GM18520 (cell line): ENCODE data around the gene RELA.
"Not testable (repeated sequence)": the region's sequence is repeated elsewhere in the genome, so short reads cannot be mapped to it uniquely, and the experiment has no call there.

Source experiments
- ATAC-seq: cut with Tn5 transposase; IDR thresholded peaks from one replicate; pipeline ENCODE4 v1.9.1; 2021; ENCODE audit not compliant: unreplicated experiment

RELA gene

GRCh38 chr11:65662799-65663638 lies at the start of gene RELA:
Gene RELA, minus strand, starts transcription at chr11:65662916. Its CDS starts 84 bp downstream, at chr11:65662832.
- ATAC-seq = peak; percentile 80

DNA sequence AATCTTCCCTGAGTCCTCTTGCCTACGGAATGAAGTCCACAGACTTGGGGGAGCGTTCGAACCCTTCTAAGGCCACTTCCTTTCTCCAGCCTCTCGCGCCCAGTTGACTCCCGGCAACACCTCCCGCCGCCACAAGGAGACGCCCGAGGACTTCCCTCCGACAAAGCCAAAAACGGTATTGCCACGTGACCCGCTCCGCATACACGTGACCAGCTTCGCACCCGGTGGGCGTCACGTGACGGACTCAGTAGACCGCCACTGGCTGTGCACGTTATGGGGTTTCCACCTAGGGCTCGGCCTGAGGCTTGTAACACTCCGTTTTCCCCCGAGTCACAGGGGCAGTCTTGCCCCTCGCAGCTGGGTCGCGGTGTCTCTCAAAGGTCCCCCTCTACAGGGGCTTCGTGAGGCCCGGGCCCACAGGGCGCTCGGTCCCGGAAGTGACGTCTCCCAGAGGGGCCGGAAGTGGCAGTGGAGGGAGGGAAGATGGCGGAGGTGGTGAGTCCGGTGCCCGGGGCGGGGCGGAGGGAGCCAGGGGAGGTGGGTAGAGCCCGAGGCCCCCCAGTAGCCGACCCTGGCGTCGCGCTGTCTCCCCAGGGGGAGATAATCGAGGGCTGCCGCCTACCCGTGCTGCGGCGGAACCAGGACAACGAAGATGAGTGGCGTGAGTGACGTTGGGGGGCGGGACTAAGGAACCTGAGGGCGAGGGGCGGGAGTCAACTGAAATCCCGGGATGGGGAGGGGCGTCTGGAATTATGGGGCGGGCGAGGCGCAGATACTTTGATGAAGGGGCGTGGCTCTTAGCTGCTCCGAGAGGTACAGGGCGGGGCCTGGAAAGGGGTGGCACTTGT lies 49.3 kb upstream of the RELA start, which contains the start of gene KAT5:
TSS of gene KAT5 (plus strand) at position 468 of the 848 bp plus-strand sequence. CDS start at position 484, 16 bp downstream.
- ATAC-seq = peak; percentile 70

DNA sequence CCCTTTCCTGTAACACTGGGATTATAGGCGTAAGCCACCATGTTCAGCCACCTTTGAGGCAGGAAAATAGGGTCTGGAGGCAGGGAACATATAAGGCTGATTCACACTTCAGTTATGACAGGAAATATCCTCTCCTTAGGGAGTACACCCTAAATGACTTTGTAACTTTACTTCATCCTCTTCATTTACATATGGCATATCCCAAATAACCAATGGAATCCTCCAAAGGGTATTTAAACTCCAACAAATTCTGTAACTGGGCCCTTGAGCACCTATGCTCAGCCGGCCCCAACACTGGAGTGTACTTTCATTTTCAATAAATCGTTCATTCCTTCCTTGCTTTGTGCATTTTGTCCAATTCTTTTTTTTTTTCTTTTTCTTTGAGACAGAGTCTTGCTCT lies 47.7 kb upstream of the RELA start:
- ATAC-seq = no peak

GRCh38 chr11:65709661-65710060 lies 46.9 kb upstream of the RELA start:
- ATAC-seq = no peak

GRCh38 chr11:65708451-65708850 lies 45.7 kb upstream of the RELA start:
- no peak for ATAC-seq

GRCh38 chr11:65707002-65707401 lies 44.3 kb upstream of the RELA start:
- not testable (repeated sequence) for ATAC-seq

DNA sequence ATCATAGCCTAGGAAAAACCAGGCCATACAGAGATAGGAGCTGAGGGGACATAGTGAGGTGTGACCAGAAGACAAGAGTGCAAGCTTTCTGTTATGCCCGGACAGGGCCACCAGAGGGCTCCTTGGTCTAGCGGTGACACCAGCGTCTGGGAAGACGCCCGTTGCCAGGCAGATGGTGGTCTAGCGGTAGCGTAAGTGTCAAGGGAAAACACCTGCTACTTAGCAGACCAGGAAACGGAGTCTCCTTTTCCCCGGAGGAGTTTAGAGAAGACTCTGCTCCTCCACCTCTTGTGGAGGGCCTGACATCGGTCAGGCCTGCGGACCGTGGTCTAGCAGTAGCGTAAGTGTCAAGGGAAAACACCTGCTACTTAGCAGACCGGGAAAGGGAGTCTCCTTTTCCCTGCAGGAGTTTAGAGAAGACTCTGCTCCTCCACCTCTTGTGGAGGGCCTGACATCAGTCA lies 43.6 kb upstream of the RELA start:
- ATAC-seq = not testable (repeated sequence)

DNA sequence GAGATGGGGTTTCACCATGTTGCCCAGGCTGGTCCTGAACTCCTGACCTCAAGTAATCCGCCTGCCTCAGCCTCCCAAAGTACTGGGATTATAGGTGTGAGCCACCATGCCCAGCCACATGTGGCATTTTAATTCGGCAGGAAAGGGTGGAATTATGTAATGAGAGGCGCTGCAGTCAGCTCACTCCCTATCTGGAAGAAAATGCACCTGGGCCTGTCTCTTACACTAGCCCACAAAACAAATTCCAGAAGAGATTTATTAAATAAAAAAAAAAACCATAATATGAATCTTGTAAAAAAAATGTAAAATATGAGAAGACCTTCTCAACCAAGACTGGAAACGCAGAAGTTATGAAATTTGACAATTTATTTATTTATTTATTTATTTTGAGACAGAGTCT lies 41.1 kb upstream of the RELA start:
- ATAC-seq = no peak

DNA sequence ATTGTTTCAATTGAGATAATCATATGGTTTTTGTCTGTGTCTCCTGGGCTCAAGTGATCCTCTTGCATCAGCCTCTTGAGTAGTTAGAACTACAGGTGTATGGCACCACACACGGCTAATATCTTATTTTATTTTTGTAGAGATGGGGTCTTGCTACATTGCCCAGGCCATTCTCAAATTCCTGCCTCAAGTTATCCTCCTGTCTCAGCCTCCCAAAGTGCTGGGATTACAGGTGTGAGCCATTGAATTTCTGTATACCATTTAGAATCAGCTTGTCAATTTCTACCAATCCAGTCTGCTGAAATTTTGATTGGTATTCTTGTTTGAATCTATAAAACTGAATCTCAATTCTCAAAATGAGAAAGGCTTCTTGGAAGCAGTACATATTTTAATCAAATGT lies 39.0 kb upstream of the RELA start:
- no peak for ATAC-seq

DNA sequence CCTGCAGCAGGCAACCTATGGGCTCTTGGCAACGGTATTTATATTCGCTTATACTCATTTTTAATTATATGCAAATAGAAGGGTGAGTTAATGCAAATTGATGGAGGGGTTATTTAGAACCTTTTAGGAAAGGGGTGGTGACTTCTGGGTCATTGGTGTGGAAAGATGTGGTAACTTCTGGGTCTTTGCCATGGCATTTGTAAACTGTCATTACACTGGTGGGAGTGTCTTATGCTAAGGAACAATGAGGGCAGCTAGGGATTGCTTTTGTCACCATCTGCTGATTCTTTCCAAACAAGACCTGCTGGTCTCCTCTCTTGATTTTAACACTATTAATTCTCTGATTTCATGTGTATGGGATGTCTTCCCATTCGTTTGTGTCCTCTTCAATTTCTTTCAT lies 37.7 kb upstream of the RELA start:
- ATAC-seq = no peak

- ATAC-seq = no peak
Measured at GRCh38 chr11:65699306-65699705, 36.6 kb upstream of the RELA start.

- no peak for ATAC-seq
Measured at GRCh38 chr11:65698205-65698604, 35.5 kb upstream of the RELA start.

DNA sequence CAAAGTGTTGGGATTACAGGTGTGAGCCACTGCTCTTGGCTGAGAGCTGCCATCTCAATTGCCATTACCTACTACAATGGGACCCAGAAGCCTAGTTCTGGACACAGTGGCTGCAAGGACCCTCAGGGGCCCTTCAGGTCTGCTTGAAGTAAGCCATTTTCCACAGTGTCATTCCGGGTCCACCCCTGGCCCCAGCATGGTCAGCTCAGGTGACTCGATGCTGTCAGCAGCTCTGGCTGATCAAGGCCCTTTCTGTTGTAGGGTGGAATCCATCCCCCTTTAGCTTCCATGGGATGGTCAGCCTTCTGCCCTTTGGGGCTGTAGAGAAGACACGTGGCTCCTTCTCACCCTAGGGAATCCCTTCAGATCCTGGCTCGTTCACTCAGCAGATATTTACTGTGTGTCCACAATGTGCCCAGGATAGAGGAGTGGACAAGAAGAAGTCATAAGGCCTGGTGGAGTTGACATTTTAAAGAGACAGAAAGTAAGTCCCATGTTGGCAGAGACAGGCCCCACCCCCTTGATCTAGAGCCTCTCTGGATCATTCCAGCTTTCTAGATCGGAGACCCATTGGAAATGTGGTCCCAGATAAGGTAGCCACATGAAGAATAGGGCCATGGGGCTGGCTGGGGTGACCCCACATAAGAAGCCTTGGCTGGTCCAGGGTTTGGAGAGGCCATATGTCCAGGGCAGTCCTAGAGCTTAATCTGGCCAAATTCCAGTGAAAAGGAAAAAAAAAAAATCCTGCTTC lies 34.3 kb upstream of the RELA start:
- no peak for ATAC-seq

DNA sequence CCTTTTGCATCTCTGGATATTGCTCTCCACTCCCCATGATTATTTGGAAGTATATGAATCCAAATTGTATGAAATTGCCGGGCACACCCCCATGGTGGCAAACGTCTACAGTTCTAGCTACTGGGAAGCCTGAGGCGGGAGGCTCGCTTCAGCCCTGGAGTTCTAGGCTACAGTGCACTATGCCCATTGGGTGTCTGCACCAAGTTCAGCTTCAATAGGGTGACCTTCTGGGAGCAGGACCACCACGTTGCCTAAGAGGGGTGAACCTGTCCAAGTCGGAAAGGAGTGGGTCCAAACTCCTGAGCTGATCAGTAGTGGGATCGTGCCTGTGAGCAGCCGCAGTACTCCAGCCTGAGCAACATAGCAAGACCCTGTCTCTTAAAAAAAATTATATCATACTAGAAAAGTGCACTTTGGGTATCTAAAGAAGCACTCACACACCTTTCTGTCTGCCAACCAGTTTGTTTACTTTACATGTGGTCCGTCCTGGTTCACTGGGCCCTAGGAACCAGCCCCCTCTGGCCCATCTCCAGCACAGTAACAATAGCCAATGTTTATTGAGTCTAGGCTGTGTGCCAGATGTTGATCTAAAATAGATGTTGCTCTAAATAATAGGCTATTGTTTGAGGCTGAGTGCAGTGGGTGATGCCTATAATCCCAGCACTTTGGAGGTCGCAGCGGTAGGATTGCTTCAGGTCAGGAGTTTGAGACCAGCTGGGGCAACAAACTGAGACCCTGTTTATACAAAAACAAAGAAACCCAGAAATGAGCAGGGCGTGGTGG lies 32.9 kb upstream of the RELA start:
- ATAC-seq = no peak

- no peak for ATAC-seq
Measured at GRCh38 chr11:65692367-65692766, 29.7 kb upstream of the RELA start.

DNA sequence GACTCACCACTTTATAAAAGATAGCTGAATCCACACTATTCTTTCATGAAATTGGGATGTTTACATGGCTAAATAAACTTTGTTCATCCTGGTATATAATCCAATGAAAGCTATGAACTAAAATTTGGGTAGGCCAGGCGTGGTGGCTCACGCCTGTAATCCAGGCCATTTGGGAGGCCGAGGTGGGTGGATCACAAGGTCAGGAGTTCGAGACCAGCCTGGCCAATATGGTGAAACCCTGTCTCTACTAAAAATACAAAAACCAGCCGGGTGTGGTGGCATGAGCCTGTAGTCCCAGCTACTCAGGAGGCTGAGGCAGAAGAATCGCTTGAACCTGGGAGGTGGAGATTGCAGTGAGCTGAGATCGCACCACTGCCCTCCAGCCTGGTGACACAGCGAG lies 29.1 kb upstream of the RELA start:
- ATAC-seq = not testable (repeated sequence)

DNA sequence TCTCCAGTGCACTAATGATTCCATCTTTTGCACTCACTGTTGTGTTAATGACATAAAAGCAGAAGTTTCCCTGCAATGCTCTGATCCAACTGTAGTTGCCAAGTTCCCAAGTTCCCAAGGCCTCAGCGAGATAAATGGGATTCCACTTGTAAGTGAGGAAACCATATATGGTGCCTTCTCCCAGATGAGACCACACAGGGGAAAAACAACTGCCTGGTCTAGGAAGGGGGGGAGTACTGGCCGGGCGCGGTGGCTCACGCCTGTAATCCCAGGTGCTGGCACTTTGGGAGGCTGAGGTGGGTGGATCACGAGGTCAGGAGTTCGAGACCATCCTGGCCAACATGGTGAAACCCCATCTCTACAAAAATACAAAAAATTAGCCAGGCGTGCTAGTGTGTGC lies 23.3 kb upstream of the RELA start:
- no peak for ATAC-seq

- not testable (repeated sequence) for ATAC-seq
Measured at GRCh38 chr11:65683480-65683879, 20.8 kb upstream of the RELA start.

DNA sequence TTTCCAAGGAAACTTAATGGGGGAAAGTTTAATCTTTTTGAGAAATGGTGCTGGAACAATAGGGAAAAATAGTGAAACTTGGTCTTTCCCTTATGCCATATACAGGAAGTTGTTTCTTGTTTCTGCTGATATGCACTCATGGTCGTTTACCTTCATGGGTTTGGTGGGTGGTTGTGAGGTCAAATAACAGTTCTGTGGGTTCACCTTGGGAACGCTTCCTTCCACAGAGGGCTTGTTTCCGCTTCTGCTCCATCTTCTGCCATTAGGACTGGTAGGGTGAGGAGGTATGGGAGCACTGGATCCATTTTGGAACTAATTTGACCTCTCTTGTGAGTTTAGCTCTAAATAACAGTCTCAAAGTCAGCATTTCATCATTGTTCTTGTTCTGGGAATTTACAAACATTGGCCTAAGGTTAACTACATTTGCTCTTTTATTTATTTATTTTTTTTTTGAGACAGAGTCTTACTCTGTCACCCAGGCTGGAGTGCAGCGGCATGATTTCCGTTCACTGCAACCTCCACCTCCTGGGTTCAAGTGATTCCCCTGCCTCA lies 17.6 kb upstream of the RELA start:
- no peak for ATAC-seq

GRCh38 chr11:65672982-65673381 lies 10.3 kb upstream of the RELA start:
- ATAC-seq = no peak
